ENCODE measurements around the gene TGM1. TPM values are rescaled to one million over a fixed set of nuclear protein-coding genes. Genes with fewer than 3 reads are reported as not detected.
A peak's percentile ranks its signal among the peaks of the same experiment; 100 is the strongest.

The TGM1 gene
- total RNA-seq, 2 donors from 2014 or later: 11.9 to 36.9 TPM

GRCh38 chr14:24212924-24213865, 49.8 kb downstream of the TGM1 start, which contains the start of gene CHMP4A:
Gene CHMP4A (minus strand): TSS chr14:24213488. CDS start chr14:24213439, 49 bp downstream.
- H3K27me3 ChIP-seq: no peaks in the 10 kb centered on the region
- DNase-seq (ENCODE audit: low spot score): peak; percentile 99
- peak within 1 kb of the TSS; percentile 78 to 93 for H3K4me3 ChIP-seq
- H3K36me3 ChIP-seq: peaks cover 22% of the 10 kb centered on the region
- peaks cover 0 to 35% of the 10 kb centered on the region in 2 donors for H3K4me1 ChIP-seq
- H3K27ac ChIP-seq: peak within 1 kb of the TSS; percentile 89 to 97
- no peaks in the 10 kb centered on the region for H3K9me3 ChIP-seq
- peak in 1 of 2 donors; percentile 39 for TF ChIP-seq CTCF (IDR thresholded peaks at IDR 0.05)

GRCh38 chr14:24211311-24211710, 51.7 kb downstream of the TGM1 start:
- Histone ChIP-seq H3K36me3 (peaks cover 30% of the 10 kb centered on the region), H3K27ac (no peak overlapping the region), H3K27me3 (no peaks in the 10 kb centered on the region), H3K4me1 (peaks cover 0 to 33% of the 10 kb centered on the region in 2 donors), H3K4me3 (no peak overlapping the region), H3K9me3 (no peaks in the 10 kb centered on the region)
- no peak for DNase-seq (ENCODE audit: low spot score)
- TF ChIP-seq CTCF (IDR thresholded peaks at IDR 0.05): no peak

GRCh38 chr14:24207625-24208024, 55.4 kb downstream of the TGM1 start:
- Histone ChIP-seq H3K36me3 (peaks cover 35% of the 10 kb centered on the region), H3K27ac (no peak overlapping the region), H3K9me3 (no peaks in the 10 kb centered on the region), H3K27me3 (no peaks in the 10 kb centered on the region), H3K4me1 (peaks cover 0 to 12% of the 10 kb centered on the region in 2 donors), H3K4me3 (no peak overlapping the region)
- TF ChIP-seq CTCF (IDR thresholded peaks at IDR 0.05): no peak
- no peak for DNase-seq (ENCODE audit: low spot score)

- H3K9me3 ChIP-seq: no peaks in the 10 kb centered on the region
- H3K4me1 ChIP-seq: peaks cover 0 to 8% of the 10 kb centered on the region in 2 donors
- TF ChIP-seq CTCF (IDR thresholded peaks at IDR 0.05): no peak
- no peak overlapping the region for H3K27ac ChIP-seq
- no peaks in the 10 kb centered on the region for H3K27me3 ChIP-seq
- no peak for DNase-seq (ENCODE audit: low spot score)
- peaks cover 35% of the 10 kb centered on the region for H3K36me3 ChIP-seq
- no peak overlapping the region for H3K4me3 ChIP-seq
Measured at GRCh38 chr14:24207104-24207551, 55.8 kb downstream of the TGM1 start.

GRCh38 chr14:24206260-24207103, 56.5 kb downstream of the TGM1 start:
- no peak for TF ChIP-seq CTCF (IDR thresholded peaks at IDR 0.05)

More at GRCh38 chr14:24206260-24207103, 56.5 kb downstream of the TGM1 start:
- H3K36me3 ChIP-seq: peaks cover 35% of the 10 kb centered on the region
- no peaks in the 10 kb centered on the region for H3K27me3 ChIP-seq
- no peak overlapping the region for H3K27ac ChIP-seq
- no peak for DNase-seq (ENCODE audit: low spot score)
- peaks cover 0 to 3% of the 10 kb centered on the region in 2 donors for H3K4me1 ChIP-seq
- H3K4me3 ChIP-seq: no peak overlapping the region
- H3K9me3 ChIP-seq: no peaks in the 10 kb centered on the region

Measured in right atrium auricular region (tissue), 2 donors.